Neural cell (in vitro differentiated cells): ENCODE results near the gene FTCD. TPM values are rescaled to one million over a fixed set of nuclear protein-coding genes. Genes with fewer than 3 reads are reported as not detected.

Experiments
- H2AFZ ChIP-seq: fragments of 200-600, 300-800 bp; sonication (generic), shearing (Covaris generic); 2 replicates; pipeline ENCODE4 v1.6.0; 2014; ENCODE audit warnings: low read depth, mild to moderate bottlenecking, antibody characterized with exemption, low read length, moderate library complexity
- H3F3A ChIP-seq: fragments of 200-600 bp; shearing (Covaris generic); 2 replicates; pipeline ENCODE4 v1.6.1; 2016; ENCODE audit warnings: mild to moderate bottlenecking, moderate library complexity, mixed read lengths, antibody characterized with exemption, low read length; ENCODE audit not compliant: insufficient read depth, poor library complexity, severe bottlenecking
- H3K27ac ChIP-seq: fragments of 200-600, 300-800 bp; sonication (generic), shearing (Covaris generic); 2 replicates; pipeline ENCODE4 v1.5.1; 2014; ENCODE audit warnings: mild to moderate bottlenecking, low read length, moderate library complexity
- H3K27me3 ChIP-seq: fragments of 300-800, 200-600 bp; sonication (generic), shearing (Covaris generic); 2 replicates; pipeline ENCODE4 v1.6.0; 2014; ENCODE audit warnings: mild to moderate bottlenecking, low read depth, low read length, moderate library complexity; ENCODE audit not compliant: insufficient read depth
- H3K36me3 ChIP-seq: fragments of 300-800, 200-600 bp; sonication (generic), shearing (Covaris generic); 2 replicates; pipeline ENCODE4 v1.5.1; 2014; ENCODE audit warnings: mild to moderate bottlenecking, antibody characterized with exemption, low read length, moderate library complexity; ENCODE audit not compliant: insufficient read depth
- H3K4me2 ChIP-seq: fragments of 300-800, 200-600 bp; sonication (generic), shearing (Covaris generic); 2 replicates; pipeline ENCODE4 v1.6.0; 2014; ENCODE audit warnings: mild to moderate bottlenecking, low read length
- H3K4me3 ChIP-seq: fragments of 300-800, 200-600 bp; sonication (generic), shearing (Covaris generic); 2 replicates; pipeline ENCODE4 v1.5.1; 2014; ENCODE audit warnings: mild to moderate bottlenecking, low read length, moderate library complexity
- H3K79me2 ChIP-seq: fragments of 200-600 bp; shearing (Covaris generic); replicated peaks from 2 replicates; pipeline ENCODE4 v1.6.0; 2014; ENCODE audit warnings: mild to moderate bottlenecking, low read length, moderate library complexity; ENCODE audit not compliant: insufficient read depth
- H3K9ac ChIP-seq: fragments of 300-800, 200-600 bp; sonication (generic), shearing (Covaris generic); 2 replicates; pipeline ENCODE4 v1.6.1; 2016; ENCODE audit warnings: mild to moderate bottlenecking, low read length, mixed read lengths
- H3K9me2 ChIP-seq: fragments of 200-600 bp; shearing (Covaris generic); 2 replicates; pipeline ENCODE4 v1.6.1; 2016; ENCODE audit warnings: mild to moderate bottlenecking, low read length, mixed read lengths; ENCODE audit not compliant: insufficient read depth
- H3K9me3 ChIP-seq: fragments of 200-600, 300-800 bp; sonication (generic), shearing (Covaris generic); 2 replicates; pipeline ENCODE4 v1.6.1; 2016; ENCODE audit warnings: mild to moderate bottlenecking, mixed run types, low read length, moderate library complexity, mixed read lengths
- H4K20me1 ChIP-seq: fragments of 200-600 bp; shearing (Covaris generic); 2 replicates; pipeline ENCODE4 v1.6.1; 2016; ENCODE audit warnings: mild to moderate bottlenecking, mixed run types; ENCODE audit not compliant: insufficient read depth
- CTCF ChIP-seq: fragments of 450-650 bp; IDR thresholded peaks from 2 replicates; pipeline ENCODE4 v1.5.1; 2014; ENCODE audit warnings: antibody characterized with exemption, mild to moderate bottlenecking, moderate library complexity; ENCODE audit not compliant: poor library complexity, severe bottlenecking
- EP300 ChIP-seq: fragments of 450-650 bp; conservative IDR thresholded peaks from 2 replicates; pipeline ENCODE4 v1.6.1; 2014; ENCODE audit warnings: antibody characterized with exemption, mild to moderate bottlenecking, moderate library complexity; ENCODE audit not compliant: poor library complexity, severe bottlenecking
- EZH2 ChIP-seq: fragments of 200-600, 300-800 bp; shearing (Covaris generic), sonication (generic); IDR thresholded peaks from 2 replicates; pipeline ENCODE4 v1.6.1; 2014; ENCODE audit warnings: antibody characterized with exemption, low read length, borderline replicate concordance, mild to moderate bottlenecking; ENCODE audit not compliant: insufficient read depth, poor library complexity, severe bottlenecking
- MXI1 ChIP-seq: fragments of 450-650 bp; conservative IDR thresholded peaks from 2 replicates; pipeline ENCODE4 v1.6.1; 2014; ENCODE audit warnings: antibody characterized with exemption, mild to moderate bottlenecking; ENCODE audit not compliant: poor library complexity, severe bottlenecking
- POLR2AphosphoS5 ChIP-seq: IDR thresholded peaks from 2 replicates; pipeline ENCODE4 v1.6.1; 2012
- RAD21 ChIP-seq: fragments of 450-650 bp; conservative IDR thresholded peaks from 2 replicates; pipeline ENCODE4 v1.6.1; 2014; ENCODE audit warnings: antibody characterized with exemption, mild to moderate bottlenecking, moderate library complexity
- REST ChIP-seq: IDR thresholded peaks from 2 replicates; pipeline ENCODE4 v1.6.1; 2012; ENCODE audit warnings: borderline replicate concordance
- SMC3 ChIP-seq: fragments of 450-650 bp; conservative IDR thresholded peaks from 2 replicates; pipeline ENCODE4 v1.6.1; 2014; ENCODE audit warnings: antibody characterized with exemption, mild to moderate bottlenecking, moderate library complexity; ENCODE audit not compliant: poor library complexity
- TAF1 ChIP-seq: IDR thresholded peaks from 2 replicates; pipeline ENCODE4 v1.6.1; 2012; ENCODE audit warnings: low read depth
- polyA plus RNA-seq: library from polyadenylated mRNA; depleted of rRNA; stranded (reverse); fragments of >200 nt; gene quantifications from 2 replicates; pipeline ENCODE4 v1.2.3, GENCODE V29; 2014

FTCD gene
- polyA plus RNA-seq, 1 donor from 2014 or later = 2.0 TPM

- Histone ChIP-seq H3K36me3 (no peaks in the 10 kb centered on the region), H3K27ac (no peak overlapping the region), H3K4me2 (no peak overlapping the region), H3K9me2 (no peaks in the 10 kb centered on the region), H3F3A (no peaks in the 10 kb centered on the region), H3K79me2 (no peaks in the 10 kb centered on the region), H3K9ac (no peak overlapping the region), H2AFZ (no peak overlapping the region), H4K20me1 (no peaks in the 10 kb centered on the region), H3K4me3 (no peak overlapping the region), H3K9me3 (no peaks in the 10 kb centered on the region), H3K27me3 (no peaks in the 10 kb centered on the region)
- TF ChIP-seq REST = no peak
- no peak for TF ChIP-seq SMC3
- no peak for TF ChIP-seq TAF1
- TF ChIP-seq RAD21 = no peak
- no peak for TF ChIP-seq CTCF
- no peak for TF ChIP-seq EZH2
- no peak for TF ChIP-seq EP300
- no peak for TF ChIP-seq POLR2AphosphoS5
- no peak for TF ChIP-seq MXI1
Observed at GRCh38 chr21:46151261-46151988, 4.0 kb downstream of the FTCD start.

- H3K9me2 ChIP-seq = no peaks in the 10 kb centered on the region
- H3F3A ChIP-seq = no peaks in the 10 kb centered on the region
- no peaks in the 10 kb centered on the region for H3K27me3 ChIP-seq
- H3K36me3 ChIP-seq = no peaks in the 10 kb centered on the region
- no peaks in the 10 kb centered on the region for H3K9me3 ChIP-seq
- no peak overlapping the region for H3K27ac ChIP-seq
- H3K4me2 ChIP-seq = no peak overlapping the region
- no peaks in the 10 kb centered on the region for H3K79me2 ChIP-seq
- H3K4me3 ChIP-seq = no peak overlapping the region
- H4K20me1 ChIP-seq = no peaks in the 10 kb centered on the region
- no peak overlapping the region for H3K9ac ChIP-seq
- no peak overlapping the region for H2AFZ ChIP-seq
- TF ChIP-seq REST (no peak), CTCF (no peak), EZH2 (no peak), SMC3 (no peak), TAF1 (no peak), MXI1 (no peak)
Observed at GRCh38 chr21:46150491-46151121, 4.8 kb downstream of the FTCD start.
